Measurements from ENCODE around the gene RDM1. TPM values are rescaled to one million over a fixed set of nuclear protein-coding genes. Genes with fewer than 3 reads are reported as not detected.

RDM1 gene
- total RNA-seq, 2 experiments from 2014 or later = not detected

DNA sequence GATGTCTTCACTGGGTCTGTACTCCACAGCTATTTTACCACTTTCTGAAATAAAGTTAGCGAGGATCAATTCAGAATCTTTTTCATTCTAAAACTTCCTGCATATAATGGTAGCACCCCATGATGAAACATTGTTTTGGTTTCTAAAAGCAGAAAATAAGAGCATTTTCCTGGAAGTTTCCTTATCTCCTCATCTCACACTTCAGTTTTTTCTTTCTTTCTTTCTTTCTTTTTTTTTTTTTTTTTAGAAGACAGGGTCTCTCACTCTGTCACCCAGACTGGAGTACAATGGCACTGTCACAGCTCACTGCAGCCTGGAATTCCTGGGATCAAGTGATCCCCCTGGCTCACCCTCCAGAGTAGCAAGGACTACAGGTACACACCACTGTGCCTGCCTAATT is 10.3 kb downstream of the RDM1 start:
- no peak overlapping the region for H3K4me3 Mint-ChIP-seq
- H3K27me3 Mint-ChIP-seq = no peaks in the 10 kb centered on the region
- no peak overlapping the region for H3K27ac ChIP-seq (ENCODE audit: low read depth in 1 of 2, low read length in 2 of 2)
- no peak overlapping the region for H3K4me3 ChIP-seq (ENCODE audit: low read length)
- intact Hi-C loops (cut with DNase I, micrococcal nuclease) = no loop called here
- no peak overlapping the region for H3K27ac Mint-ChIP-seq
- H3K9me3 Mint-ChIP-seq = no peaks in the 10 kb centered on the region
- no peaks in the 10 kb centered on the region for H3K36me3 ChIP-seq (ENCODE audit: insufficient read depth, low read length)
- no peaks in the 10 kb centered on the region for H3K36me3 Mint-ChIP-seq (ENCODE audit: low read depth)
- H3K9me3 ChIP-seq (ENCODE audit: control insufficient read depth in 1 of 2, insufficient read depth in 1 of 2, low read length in 2 of 2) = no peaks in the 10 kb centered on the region
- DNase-seq (no peak), ATAC-seq (ENCODE audit: poor library complexity) (no peak)
- POLR2A ChIA-PET = no interaction called here
- H3K27me3 ChIP-seq (ENCODE audit: control insufficient read depth in 1 of 2, insufficient read depth in 2 of 2, low read length in 2 of 2) = no peaks in the 10 kb centered on the region
- peaks cover 7% of the 10 kb centered on the region for H3K4me1 ChIP-seq (ENCODE audit: insufficient read depth, low read length)
- CTCF ChIA-PET = no interaction called here
- H3K4me1 Mint-ChIP-seq (ENCODE audit: low read depth) = peaks cover 7% of the 10 kb centered on the region
- no peak for TF ChIP-seq CTCF (IDR thresholded peaks at IDR 0.05)

DNA sequence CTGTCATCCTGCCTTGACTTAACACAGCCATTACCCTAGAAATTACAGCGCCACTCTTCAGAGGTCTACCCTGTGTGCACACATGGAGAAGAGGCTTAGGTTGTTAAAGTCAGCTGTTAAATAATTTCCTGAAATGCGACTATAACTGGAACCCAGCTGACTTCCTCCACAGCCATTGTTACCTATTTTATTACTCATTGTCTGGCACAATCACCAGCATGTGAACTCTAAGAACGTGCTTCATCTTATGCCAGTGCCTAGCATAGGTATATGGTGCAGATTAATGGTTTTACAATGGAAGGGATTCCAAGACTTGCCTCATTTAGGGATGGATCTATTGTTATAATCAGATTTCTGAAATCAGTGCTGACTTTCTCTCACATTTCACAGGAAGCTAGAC is 11.9 kb downstream of the RDM1 start:
- Mint-ChIP-seq H3K4me3 (no peak overlapping the region), H3K27me3 (no peaks in the 10 kb centered on the region), H3K4me1 (ENCODE audit: low read depth) (peaks cover 7% of the 10 kb centered on the region), H3K9me3 (no peaks in the 10 kb centered on the region), H3K27ac (no peak overlapping the region), H3K36me3 (ENCODE audit: low read depth) (no peaks in the 10 kb centered on the region)
- TF ChIP-seq CTCF (IDR thresholded peaks at IDR 0.05) = no peak
- Histone ChIP-seq H3K4me1 (ENCODE audit: insufficient read depth, low read length) (peaks cover 9% of the 10 kb centered on the region), H3K36me3 (ENCODE audit: insufficient read depth, low read length) (no peaks in the 10 kb centered on the region), H3K4me3 (ENCODE audit: low read length) (no peak overlapping the region), H3K9me3 (ENCODE audit: control insufficient read depth in 1 of 2, insufficient read depth in 1 of 2, low read length in 2 of 2) (no peaks in the 10 kb centered on the region), H3K27ac (ENCODE audit: low read depth in 1 of 2, low read length in 2 of 2) (no peak overlapping the region), H3K27me3 (ENCODE audit: control insufficient read depth in 1 of 2, insufficient read depth in 2 of 2, low read length in 2 of 2) (no peaks in the 10 kb centered on the region)
- no peak for DNase-seq
- intact Hi-C loops (cut with DNase I, micrococcal nuclease) = no loop called here
- no peak for ATAC-seq (ENCODE audit: poor library complexity)
- ChIA-PET POLR2A (interaction anchor here (0.7 kb wide), 1 partner anchor 26 kb away, joined by 3 read pairs; no protein-coding TSS in a partner anchor), CTCF (interaction anchor here (1.3 kb wide), 1 partner anchor 13 kb away, joined by 3 read pairs; no protein-coding TSS in a partner anchor)

DNA sequence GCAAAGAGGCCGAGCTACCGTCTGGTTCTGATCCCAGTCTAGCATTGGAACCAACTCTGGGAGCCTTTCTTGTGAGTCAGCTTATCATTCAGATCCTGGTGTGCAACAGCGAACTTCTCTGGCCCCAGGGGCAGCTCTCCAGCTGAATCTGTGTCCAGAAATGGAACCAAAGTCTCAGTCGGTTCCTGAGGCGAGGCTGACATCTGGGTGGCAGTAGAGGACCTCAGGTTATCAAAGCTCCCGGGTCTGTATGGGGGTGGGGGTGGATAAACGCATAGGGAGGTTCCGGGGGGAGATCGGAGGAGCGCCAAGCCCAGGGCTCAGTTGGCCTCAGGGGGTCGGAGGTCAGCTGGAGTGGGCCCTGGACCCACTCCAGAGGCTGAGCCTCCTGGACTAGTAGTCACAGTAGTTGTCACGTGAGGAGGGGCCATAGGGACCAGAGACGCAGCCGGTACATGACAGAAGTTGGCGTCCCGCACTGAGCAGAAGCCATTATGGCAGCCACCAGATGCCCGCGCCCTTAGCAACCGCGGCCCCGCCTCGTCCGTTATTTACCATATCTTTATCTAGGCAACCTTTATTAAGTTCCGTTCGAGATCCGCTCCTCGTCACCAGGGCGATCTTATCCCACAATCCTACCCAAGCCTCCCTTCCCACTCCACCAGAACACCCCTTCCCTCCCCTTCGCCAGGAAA is 12.9 kb downstream of the RDM1 start:
- H3K27ac Mint-ChIP-seq = no peak overlapping the region

More for the DNA sequence above, 12.9 kb downstream of the RDM1 start:
- ChIA-PET POLR2A (no interaction called here), CTCF (no interaction called here)
- H3K27me3 Mint-ChIP-seq = no peaks in the 10 kb centered on the region
- no peaks in the 10 kb centered on the region for H3K36me3 Mint-ChIP-seq (ENCODE audit: low read depth)
- Histone ChIP-seq H3K27me3 (ENCODE audit: control insufficient read depth in 1 of 2, insufficient read depth in 2 of 2, low read length in 2 of 2) (no peaks in the 10 kb centered on the region), H3K4me1 (ENCODE audit: insufficient read depth, low read length) (peaks cover 19% of the 10 kb centered on the region), H3K4me3 (ENCODE audit: low read length) (no peak overlapping the region), H3K27ac (ENCODE audit: low read depth in 1 of 2, low read length in 2 of 2) (no peak overlapping the region), H3K36me3 (ENCODE audit: insufficient read depth, low read length) (no peaks in the 10 kb centered on the region), H3K9me3 (ENCODE audit: control insufficient read depth in 1 of 2, insufficient read depth in 1 of 2, low read length in 2 of 2) (no peaks in the 10 kb centered on the region)
- ATAC-seq (ENCODE audit: poor library complexity) (no peak), DNase-seq (no peak)
- TF ChIP-seq CTCF (IDR thresholded peaks at IDR 0.05) = no peak
- no peaks in the 10 kb centered on the region for H3K9me3 Mint-ChIP-seq
- H3K4me1 Mint-ChIP-seq (ENCODE audit: low read depth) = peaks cover 7% of the 10 kb centered on the region
- intact Hi-C loops (cut with DNase I, micrococcal nuclease) = no loop called here
- H3K4me3 Mint-ChIP-seq = no peak overlapping the region

All from CD4-positive, alpha-beta T cell (primary cell).